Activated CD8-positive, alpha-beta memory T cell treated with anti-CD3 and anti-CD28 coated beads, Interleukin-2, amount 10 ng/mL, durations not matched to agents 7 days and 5 days (primary cell): ENCODE measurements around the gene ITPR3. TPM values are rescaled to one million over a fixed set of nuclear protein-coding genes. Genes with fewer than 3 reads are reported as not detected.
A peak's percentile ranks its signal among the peaks of the same experiment; 100 is the strongest.

Experiments used
- ATAC-seq: fragments of 150-1000 bp; cut with Tn5 transposase; one replicate; pipeline ENCODE4 v1.10.0; 2021; ENCODE audit warnings: moderate library complexity
- CTCF ChIA-PET: fragments of 350-600 bp; sonication (Branson Sonifier 250); formaldehyde crosslinking; loops from one replicate; lab custom pipeline; 2021; ENCODE audit warnings: antibody characterized with exemption; lab: Charles Lee
- DNase-seq: peaks from one replicate; pipeline ENCODE4 v3.0.0-alpha.2; 2020
- H3K27ac Mint-ChIP-seq: one replicate; pipeline ENCODE4 v1.8.0; 2021; ENCODE audit warnings: mild to moderate bottlenecking, mixed read lengths
- H3K27me3 Mint-ChIP-seq: one replicate; pipeline ENCODE4 v1.8.0; 2021; ENCODE audit warnings: mixed read lengths
- H3K36me3 Mint-ChIP-seq: one replicate; pipeline ENCODE4 v1.8.0; 2021; ENCODE audit warnings: mild to moderate bottlenecking, mixed read lengths
- H3K4me1 Mint-ChIP-seq: one replicate; pipeline ENCODE4 v1.8.0; 2021; ENCODE audit warnings: mixed read lengths
- H3K4me3 Mint-ChIP-seq: one replicate; pipeline ENCODE4 v1.8.0; 2021; ENCODE audit warnings: mild to moderate bottlenecking, moderate library complexity, mixed read lengths
- H3K9me3 Mint-ChIP-seq: one replicate; pipeline ENCODE4 v1.8.0; 2022; ENCODE audit warnings: low read depth, mixed read lengths
- total RNA-seq, 2 experiments: library from RNA; stranded (reverse); gene quantifications; one replicate each; pipeline ENCODE4 v1.2.3, GENCODE V29; 2021

The ITPR3 gene
- 10 to 100 TPM; 44.9 to 71.3 TPM for total RNA-seq

GRCh38 chr6:33620856-33621710 is at the start of gene ITPR3:
ITPR3 (plus strand) TSS chr6:33621322; CDS start chr6:33621603, 281 bp downstream.
- Mint-ChIP-seq H3K4me3 (peak within 1 kb of the TSS; percentile 90), H3K9me3 (no peaks in the 10 kb centered on the region), H3K27me3 (peaks cover 2% of the 10 kb centered on the region), H3K36me3 (peaks cover 17% of the 10 kb centered on the region), H3K4me1 (peaks cover 54% of the 10 kb centered on the region), H3K27ac (peak within 1 kb of the TSS; percentile 92)
- DNase-seq (peak; percentile 86), ATAC-seq (peak; percentile 88)
- CTCF ChIA-PET = interaction anchor here (0.7 to 4.1 kb wide), 18 partner anchors 12 to 297 kb away, joined by 3 to 16 read pairs (median 6); partner anchors contain the start of genes BAK1 and UQCC2

GRCh38 chr6:33571637-33572316 is 49.3 kb upstream of the ITPR3 start:
- Mint-ChIP-seq H3K27me3 (no peaks in the 10 kb centered on the region), H3K4me1 (peaks cover 56% of the 10 kb centered on the region), H3K4me3 (peak overlapping the region; percentile 74), H3K36me3 (peaks cover 51% of the 10 kb centered on the region), H3K9me3 (no peaks in the 10 kb centered on the region), H3K27ac (peak overlapping the region; percentile 97)
- DNase-seq (no peak), ATAC-seq (no peak)
- CTCF ChIA-PET = interaction anchor here (1.0 to 3.9 kb wide), 6 partner anchors 8 to 149 kb away, joined by 3 to 30 read pairs (median 6); partner anchors contain the start of gene BAK1

GRCh38 chr6:33575211-33575610 is 45.9 kb upstream of the ITPR3 start:
- CTCF ChIA-PET = interaction anchor here (0.9 to 1.0 kb wide), 2 partner anchors 8 to 125 kb away, joined by 3 read pairs; no protein-coding TSS in a partner anchor
- no peak overlapping the region for H3K27ac Mint-ChIP-seq
- no peak for ATAC-seq
- peaks cover 56% of the 10 kb centered on the region for H3K4me1 Mint-ChIP-seq
- DNase-seq = no peak
- no peaks in the 10 kb centered on the region for H3K27me3 Mint-ChIP-seq
- H3K36me3 Mint-ChIP-seq = peaks cover 48% of the 10 kb centered on the region
- H3K4me3 Mint-ChIP-seq = no peak overlapping the region
- H3K9me3 Mint-ChIP-seq = no peaks in the 10 kb centered on the region

DNA sequence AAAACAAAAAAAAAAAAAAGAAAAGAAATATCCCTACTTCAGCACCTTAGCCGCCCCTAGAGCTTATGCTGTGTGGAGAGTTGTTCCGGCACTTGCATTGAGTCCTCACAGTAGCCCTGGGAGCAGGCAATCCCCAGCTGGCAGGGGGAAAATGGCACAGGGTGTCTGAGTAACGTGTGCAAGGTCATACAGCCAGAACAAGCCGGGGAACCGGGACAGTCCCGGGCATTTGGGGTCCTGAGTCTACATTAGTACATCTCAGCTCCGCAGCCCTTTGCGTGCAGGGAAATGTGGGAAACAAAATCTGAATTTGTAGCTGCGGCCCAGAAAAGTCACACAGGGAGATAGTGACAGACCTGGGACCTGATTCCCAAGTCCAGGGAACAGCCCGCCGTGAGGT is 44.5 kb upstream of the ITPR3 start:
- Mint-ChIP-seq H3K4me3 (peak overlapping the region; percentile 99), H3K27me3 (no peaks in the 10 kb centered on the region), H3K4me1 (peaks cover 48% of the 10 kb centered on the region), H3K36me3 (peaks cover 45% of the 10 kb centered on the region), H3K9me3 (no peaks in the 10 kb centered on the region), H3K27ac (no peak overlapping the region)
- CTCF ChIA-PET = interaction anchor here (1.3 kb wide), 1 partner anchor 8 kb away, joined by 4 read pairs; no protein-coding TSS in a partner anchor
- DNase-seq (no peak), ATAC-seq (no peak)

- ATAC-seq (no peak), DNase-seq (no peak)
- peaks cover 41% of the 10 kb centered on the region for H3K36me3 Mint-ChIP-seq
- H3K9me3 Mint-ChIP-seq = no peaks in the 10 kb centered on the region
- H3K4me1 Mint-ChIP-seq = peaks cover 43% of the 10 kb centered on the region
- peak overlapping the region; percentile 99 for H3K4me3 Mint-ChIP-seq
- CTCF ChIA-PET = interaction anchor here (1.3 kb wide), 1 partner anchor 8 kb away, joined by 4 read pairs; no protein-coding TSS in a partner anchor
- peak overlapping the region; percentile 97 for H3K27ac Mint-ChIP-seq
- H3K27me3 Mint-ChIP-seq = no peaks in the 10 kb centered on the region
These were observed 44.0 kb upstream of the ITPR3 start for GRCh38 chr6:33577106-33577535.

GRCh38 chr6:33577718-33578117 is 43.4 kb upstream of the ITPR3 start:
- Mint-ChIP-seq H3K4me1 (peaks cover 39% of the 10 kb centered on the region), H3K4me3 (peak overlapping the region; percentile 99), H3K9me3 (no peaks in the 10 kb centered on the region), H3K36me3 (peaks cover 37% of the 10 kb centered on the region), H3K27me3 (no peaks in the 10 kb centered on the region), H3K27ac (peak overlapping the region; percentile 97)
- no peak for DNase-seq
- ATAC-seq = no peak
- CTCF ChIA-PET = no interaction called here

GRCh38 chr6:33578164-33578563 is 43.0 kb upstream of the ITPR3 start:
- Mint-ChIP-seq H3K36me3 (peaks cover 37% of the 10 kb centered on the region), H3K4me3 (peak overlapping the region; percentile 99), H3K27ac (peak overlapping the region; percentile 97), H3K9me3 (no peaks in the 10 kb centered on the region), H3K27me3 (no peaks in the 10 kb centered on the region), H3K4me1 (peaks cover 39% of the 10 kb centered on the region)
- ATAC-seq = no peak
- CTCF ChIA-PET = interaction anchor here (0.9 to 3.1 kb wide), 7 partner anchors 8 to 159 kb away, joined by 3 to 30 read pairs (median 9); partner anchors contain the start of genes CUTA and SYNGAP1
- DNase-seq = no peak

DNA sequence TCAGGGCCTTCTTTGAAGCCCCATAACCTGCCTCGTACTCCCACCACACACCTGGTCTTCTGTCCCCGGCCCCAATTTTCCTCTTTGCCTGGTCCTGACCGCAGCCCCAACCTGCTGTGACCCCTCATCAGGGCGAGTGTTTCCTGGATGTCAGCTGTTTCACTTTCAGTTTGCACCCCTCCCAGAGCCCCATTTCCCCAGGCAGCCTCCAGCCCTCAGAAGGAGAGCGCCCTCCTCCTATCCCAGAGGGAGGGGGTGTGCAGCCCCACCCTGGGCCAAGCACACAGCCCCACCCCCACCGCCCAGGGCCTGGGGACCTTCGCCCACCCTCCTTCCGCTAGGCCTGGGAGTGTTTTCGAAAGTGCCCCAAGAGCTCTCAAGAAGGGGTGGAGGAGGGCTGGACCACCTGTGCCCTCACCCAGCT is 42.5 kb upstream of the ITPR3 start:
- Mint-ChIP-seq H3K27ac (peak overlapping the region; percentile 97), H3K27me3 (no peaks in the 10 kb centered on the region), H3K4me3 (peak overlapping the region; percentile 99), H3K4me1 (peaks cover 39% of the 10 kb centered on the region), H3K9me3 (no peaks in the 10 kb centered on the region), H3K36me3 (peaks cover 37% of the 10 kb centered on the region)
- ATAC-seq = peak; percentile 56
- CTCF ChIA-PET = interaction anchor here (0.8 to 3.1 kb wide), 11 partner anchors 8 to 160 kb away, joined by 3 to 30 read pairs (median 9); partner anchors contain the start of genes CUTA, ITPR3, SYNGAP1 and UQCC2
- DNase-seq = peak; percentile 84

GRCh38 chr6:33579828-33580714 is 41.1 kb upstream of the ITPR3 start, which contains the start of gene BAK1:
BAK1 (minus strand) TSS chr6:33580276; CDS start chr6:33577604, 2,672 bp downstream.
- H3K27me3 Mint-ChIP-seq = no peaks in the 10 kb centered on the region
- H3K36me3 Mint-ChIP-seq = peaks cover 25% of the 10 kb centered on the region
- CTCF ChIA-PET = interaction anchor here (0.7 to 3.1 kb wide), 18 partner anchors 10 to 189 kb away, joined by 3 to 30 read pairs (median 4); partner anchors contain the start of genes CUTA, ITPR3, SYNGAP1 and UQCC2
- peaks cover 39% of the 10 kb centered on the region for H3K4me1 Mint-ChIP-seq
- peak within 1 kb of the TSS; percentile 97 for H3K27ac Mint-ChIP-seq
- H3K9me3 Mint-ChIP-seq = no peaks in the 10 kb centered on the region
- ATAC-seq = peak; percentile 96
- H3K4me3 Mint-ChIP-seq = peak within 1 kb of the TSS; percentile 99
- peak; percentile 95 for DNase-seq

DNA sequence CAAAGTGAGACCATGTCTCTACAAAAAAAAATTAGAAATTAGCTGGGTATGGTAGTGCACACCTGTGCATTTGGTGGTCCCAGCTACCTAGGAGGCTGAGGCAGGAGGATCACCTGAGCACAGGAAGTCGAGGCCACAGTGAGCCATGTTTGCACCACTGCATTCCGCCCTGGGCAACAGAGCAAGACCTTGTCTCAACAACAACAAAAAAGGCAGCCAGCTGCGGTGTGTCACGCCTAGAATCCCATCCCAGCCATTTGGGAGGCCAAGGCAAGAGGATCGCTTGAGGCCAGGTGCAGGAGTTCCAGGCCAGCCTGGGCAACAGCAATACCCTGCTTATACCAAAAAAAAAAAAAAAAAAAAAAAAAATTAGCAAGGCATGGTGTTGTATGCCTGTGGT is 39.9 kb upstream of the ITPR3 start:
- peaks cover 21% of the 10 kb centered on the region for H3K36me3 Mint-ChIP-seq
- no peaks in the 10 kb centered on the region for H3K27me3 Mint-ChIP-seq
- no peak for DNase-seq
- no peak overlapping the region for H3K4me3 Mint-ChIP-seq
- no peaks in the 10 kb centered on the region for H3K9me3 Mint-ChIP-seq
- H3K27ac Mint-ChIP-seq = no peak overlapping the region
- no peak for ATAC-seq
- CTCF ChIA-PET = interaction anchor here (0.6 to 3.1 kb wide), 8 partner anchors 11 to 189 kb away, joined by 3 to 30 read pairs (median 7); partner anchors contain the start of gene UQCC2
- peaks cover 48% of the 10 kb centered on the region for H3K4me1 Mint-ChIP-seq

DNA sequence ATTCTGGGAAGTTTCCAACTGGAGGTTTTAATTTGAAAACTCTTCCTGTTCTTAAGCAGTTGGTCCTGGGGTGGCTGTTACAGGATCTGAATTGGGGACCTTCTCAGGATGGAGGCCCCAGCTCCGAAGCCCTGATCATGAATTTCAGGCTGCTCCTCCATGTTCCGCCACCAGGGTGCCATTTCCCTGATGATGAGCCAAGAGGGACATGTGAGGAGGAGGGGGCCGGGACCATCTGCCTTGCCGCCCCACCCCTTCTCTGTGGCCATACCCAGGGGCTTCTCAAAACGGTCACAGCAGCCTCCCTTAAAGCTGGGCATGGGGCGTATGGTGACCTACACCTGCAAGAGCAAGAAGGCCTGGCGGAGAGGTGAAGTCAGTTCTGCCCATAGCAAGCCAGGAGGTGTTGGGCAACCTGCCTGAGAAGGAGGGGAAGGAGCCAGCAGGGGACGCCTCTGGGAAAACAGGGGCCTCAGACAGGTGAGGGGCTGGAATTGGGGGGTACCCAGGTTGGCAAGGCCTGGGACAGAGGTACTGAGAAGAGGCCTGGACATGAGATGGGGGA is 37.4 kb upstream of the ITPR3 start:
- H3K9me3 Mint-ChIP-seq = no peaks in the 10 kb centered on the region
- no peak for ATAC-seq
- no peak overlapping the region for H3K4me3 Mint-ChIP-seq
- H3K27ac Mint-ChIP-seq = no peak overlapping the region
- peaks cover 36% of the 10 kb centered on the region for H3K4me1 Mint-ChIP-seq
- DNase-seq = no peak
- H3K36me3 Mint-ChIP-seq = peaks cover 4% of the 10 kb centered on the region
- CTCF ChIA-PET = interaction anchor here (1.2 to 1.6 kb wide), 2 partner anchors 22 to 117 kb away, joined by 4 to 6 read pairs; no protein-coding TSS in a partner anchor
- no peaks in the 10 kb centered on the region for H3K27me3 Mint-ChIP-seq
